ENCODE data around the gene SESN1. TPM values are rescaled to one million over a fixed set of nuclear protein-coding genes. Genes with fewer than 3 reads are reported as not detected.
"Not testable (repeated sequence)": the region's sequence is repeated elsewhere in the genome, so short reads cannot be mapped to it uniquely, and the experiment has no call there.

The SESN1 gene
- total RNA-seq, 1 donor from 2014 or later, result 13.2 TPM

DNA sequence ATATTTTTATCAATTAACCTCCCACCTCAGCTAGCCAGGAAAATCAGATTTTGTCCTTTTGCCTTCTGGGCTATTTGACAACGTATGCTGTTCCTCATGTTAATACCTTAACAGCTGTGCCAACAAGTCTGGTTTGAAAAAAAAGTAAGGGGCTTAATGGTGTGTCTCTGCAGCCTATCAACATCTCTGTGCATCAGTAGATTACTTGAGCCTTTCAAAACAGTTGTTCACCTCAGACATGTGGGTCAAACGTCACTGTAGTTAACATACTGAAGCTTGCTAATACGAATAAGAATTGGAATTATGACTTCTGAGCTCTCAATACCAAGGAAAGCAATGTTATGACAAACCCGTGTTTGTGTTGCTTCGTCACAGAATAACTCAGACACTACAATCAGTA lies 23.7 kb upstream of the SESN1 start:
- H3K27me3 Mint-ChIP-seq (ENCODE audit: unreplicated experiment), result no peaks in the 10 kb centered on the region
- peaks cover 21% of the 10 kb centered on the region for H3K4me1 Mint-ChIP-seq (ENCODE audit: unreplicated experiment)
- no peak overlapping the region for H3K4me3 Mint-ChIP-seq (ENCODE audit: unreplicated experiment)
- DNase-seq (ENCODE audit: extremely low spot score, unreplicated experiment), result no peak
- no peak overlapping the region for H3K27ac Mint-ChIP-seq (ENCODE audit: unreplicated experiment)
- no peaks in the 10 kb centered on the region for H3K9me3 Mint-ChIP-seq (ENCODE audit: unreplicated experiment)
- TF ChIP-seq, protein P1, sequence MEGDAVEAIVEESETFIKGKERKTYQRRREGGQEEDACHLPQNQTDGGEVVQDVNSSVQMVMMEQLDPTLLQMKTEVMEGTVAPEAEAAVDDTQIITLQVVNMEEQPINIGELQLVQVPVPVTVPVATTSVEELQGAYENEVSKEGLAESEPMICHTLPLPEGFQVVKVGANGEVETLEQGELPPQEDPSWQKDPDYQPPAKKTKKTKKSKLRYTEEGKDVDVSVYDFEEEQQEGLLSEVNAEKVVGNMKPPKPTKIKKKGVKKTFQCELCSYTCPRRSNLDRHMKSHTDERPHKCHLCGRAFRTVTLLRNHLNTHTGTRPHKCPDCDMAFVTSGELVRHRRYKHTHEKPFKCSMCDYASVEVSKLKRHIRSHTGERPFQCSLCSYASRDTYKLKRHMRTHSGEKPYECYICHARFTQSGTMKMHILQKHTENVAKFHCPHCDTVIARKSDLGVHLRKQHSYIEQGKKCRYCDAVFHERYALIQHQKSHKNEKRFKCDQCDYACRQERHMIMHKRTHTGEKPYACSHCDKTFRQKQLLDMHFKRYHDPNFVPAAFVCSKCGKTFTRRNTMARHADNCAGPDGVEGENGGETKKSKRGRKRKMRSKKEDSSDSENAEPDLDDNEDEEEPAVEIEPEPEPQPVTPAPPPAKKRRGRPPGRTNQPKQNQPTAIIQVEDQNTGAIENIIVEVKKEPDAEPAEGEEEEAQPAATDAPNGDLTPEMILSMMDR (IDR thresholded peaks at IDR 0.05), result no peak
- no peaks in the 10 kb centered on the region for H3K36me3 Mint-ChIP-seq (ENCODE audit: unreplicated experiment)

DNA sequence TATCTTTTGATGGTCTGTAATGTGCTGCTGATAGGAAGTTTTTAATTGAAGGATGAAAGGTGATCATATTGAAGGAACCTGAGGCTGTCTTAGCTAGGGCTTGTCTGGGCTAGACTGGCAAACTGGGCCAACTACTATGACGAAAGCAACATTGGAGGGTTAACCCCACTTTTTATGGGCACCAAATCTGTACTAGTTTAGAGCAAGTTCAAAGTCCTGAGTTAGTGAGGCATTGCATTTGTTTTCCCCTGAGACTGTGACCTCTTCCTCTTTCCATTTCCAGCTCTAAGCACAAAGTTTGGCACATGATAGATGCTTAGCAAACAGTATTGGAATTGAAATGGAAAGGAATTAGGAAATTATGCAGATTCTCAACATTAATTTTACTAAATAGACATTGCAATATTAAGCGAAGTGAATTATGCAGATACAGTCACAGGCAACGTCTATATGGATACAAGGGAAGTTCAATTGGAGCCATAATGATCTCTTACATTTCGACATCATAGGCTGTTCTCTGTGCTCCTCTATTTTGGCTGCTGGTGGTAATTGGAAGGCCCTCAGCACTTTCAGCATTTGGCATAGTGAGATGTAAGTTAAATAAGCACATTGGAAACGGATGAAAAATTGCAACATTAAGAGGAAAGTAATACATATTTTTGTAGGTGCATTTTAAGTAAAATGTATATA lies 22.8 kb upstream of the SESN1 start:
- DNase-seq (ENCODE audit: extremely low spot score, unreplicated experiment), result no peak

DNA sequence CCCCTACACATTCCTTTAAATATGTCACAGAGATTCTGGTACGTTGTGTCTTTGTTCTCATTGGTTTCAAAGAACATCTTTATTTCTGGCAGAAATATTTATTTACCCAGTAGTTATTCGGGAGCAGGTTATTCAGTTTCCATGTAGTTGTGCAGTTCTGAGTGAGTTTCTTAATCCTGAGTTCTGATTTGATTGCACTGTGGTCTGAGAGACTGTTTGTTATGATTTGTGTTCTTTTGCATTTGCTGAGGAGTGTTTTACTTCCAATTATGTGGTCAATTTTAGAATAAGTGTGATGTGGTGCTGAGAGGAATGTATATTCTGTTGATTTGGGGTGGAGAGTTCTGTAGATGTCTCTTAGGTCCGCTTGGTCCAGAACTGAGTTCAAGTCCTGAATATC lies 18.0 kb upstream of the SESN1 start:
- DNase-seq (ENCODE audit: extremely low spot score, unreplicated experiment); H3K4me1 Mint-ChIP-seq (ENCODE audit: unreplicated experiment); H3K9me3 Mint-ChIP-seq (ENCODE audit: unreplicated experiment); H3K27ac Mint-ChIP-seq (ENCODE audit: unreplicated experiment); H3K27me3 Mint-ChIP-seq (ENCODE audit: unreplicated experiment); H3K4me3 Mint-ChIP-seq (ENCODE audit: unreplicated experiment): not testable (repeated sequence)
- peaks cover 10% of the 10 kb centered on the region for H3K36me3 Mint-ChIP-seq (ENCODE audit: unreplicated experiment)

More for the DNA sequence above, 22.8 kb upstream of the SESN1 start:
- Mint-ChIP-seq H3K9me3 (ENCODE audit: unreplicated experiment) (no peaks in the 10 kb centered on the region), H3K36me3 (ENCODE audit: unreplicated experiment) (no peaks in the 10 kb centered on the region), H3K27me3 (ENCODE audit: unreplicated experiment) (no peaks in the 10 kb centered on the region), H3K4me3 (ENCODE audit: unreplicated experiment) (no peak overlapping the region), H3K4me1 (ENCODE audit: unreplicated experiment) (peaks cover 24% of the 10 kb centered on the region), H3K27ac (ENCODE audit: unreplicated experiment) (no peak overlapping the region)
- TF ChIP-seq, protein P1 (IDR thresholded peaks at IDR 0.05), result no peak

DNA sequence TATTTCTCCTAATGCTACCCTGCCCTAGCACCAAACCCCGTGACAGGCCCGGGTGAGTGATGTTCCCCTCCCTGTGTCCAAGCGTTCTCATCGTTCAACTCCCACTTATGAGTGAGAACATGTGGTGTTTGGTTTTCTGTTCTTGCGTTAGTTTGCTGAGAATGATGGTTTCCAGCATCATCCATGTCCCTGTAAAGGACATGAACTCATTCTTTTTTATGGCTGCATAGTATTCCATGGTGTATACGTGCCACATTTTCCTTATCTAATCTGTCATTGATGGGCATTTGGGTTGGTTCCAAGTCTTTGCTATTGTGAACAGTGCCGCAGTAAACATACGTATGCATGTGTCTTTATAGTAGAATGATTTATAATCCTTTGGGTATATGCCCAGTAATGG lies 15.0 kb upstream of the SESN1 start:
- H3K27ac Mint-ChIP-seq (ENCODE audit: unreplicated experiment); DNase-seq (ENCODE audit: extremely low spot score, unreplicated experiment); H3K4me1 Mint-ChIP-seq (ENCODE audit: unreplicated experiment); H3K9me3 Mint-ChIP-seq (ENCODE audit: unreplicated experiment); H3K27me3 Mint-ChIP-seq (ENCODE audit: unreplicated experiment); H3K4me3 Mint-ChIP-seq (ENCODE audit: unreplicated experiment): not testable (repeated sequence)
- H3K36me3 Mint-ChIP-seq (ENCODE audit: unreplicated experiment), result peaks cover 10% of the 10 kb centered on the region

DNA sequence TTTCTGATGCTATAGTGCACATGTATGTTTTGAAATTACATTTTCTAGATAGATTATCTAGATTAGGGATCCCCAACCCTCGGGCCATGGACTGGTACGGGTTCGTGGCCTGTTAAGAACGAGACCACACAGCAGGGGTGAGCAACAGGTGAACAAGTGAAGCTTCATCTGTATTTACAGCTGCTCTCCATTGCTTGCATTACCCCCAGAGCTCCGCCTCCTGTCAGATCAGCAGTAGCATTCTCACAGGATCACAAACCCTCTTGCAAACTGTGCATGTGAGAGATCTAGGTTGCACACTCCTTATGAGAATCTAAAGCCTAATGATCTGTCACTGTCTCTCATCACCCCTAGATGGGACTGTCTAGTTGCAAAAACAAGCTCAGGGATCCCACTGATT lies 11.0 kb upstream of the SESN1 start:
- Mint-ChIP-seq H3K27me3 (ENCODE audit: unreplicated experiment) (no peaks in the 10 kb centered on the region), H3K27ac (ENCODE audit: unreplicated experiment) (no peak overlapping the region), H3K36me3 (ENCODE audit: unreplicated experiment) (peaks cover 15% of the 10 kb centered on the region), H3K9me3 (ENCODE audit: unreplicated experiment) (no peaks in the 10 kb centered on the region), H3K4me1 (ENCODE audit: unreplicated experiment) (peaks cover 3% of the 10 kb centered on the region), H3K4me3 (ENCODE audit: unreplicated experiment) (no peak overlapping the region)
- TF ChIP-seq, protein P1 (IDR thresholded peaks at IDR 0.05), result no peak
- DNase-seq (ENCODE audit: extremely low spot score, unreplicated experiment), result no peak

DNA sequence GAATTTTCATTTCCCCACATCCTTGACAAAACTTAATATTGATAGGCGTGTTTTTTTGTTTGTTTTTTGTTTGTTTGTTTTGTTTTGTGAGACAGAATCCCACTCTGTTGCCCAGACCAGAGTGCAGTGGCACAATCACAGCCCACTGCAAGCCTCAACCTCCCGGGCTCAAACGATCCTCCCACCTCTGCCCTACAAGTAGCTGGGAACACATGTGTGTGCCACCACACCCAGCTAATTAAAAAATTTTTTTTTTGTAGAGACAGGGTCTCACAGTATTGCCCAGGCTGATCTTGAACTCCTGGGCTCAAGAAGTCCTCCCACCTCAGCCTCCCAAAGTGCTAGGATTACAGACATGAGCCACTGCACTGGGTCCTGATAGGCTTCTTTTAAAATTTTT lies 9.9 kb upstream of the SESN1 start:
- peaks cover 3% of the 10 kb centered on the region for H3K4me1 Mint-ChIP-seq (ENCODE audit: unreplicated experiment)
- DNase-seq (ENCODE audit: extremely low spot score, unreplicated experiment), result no peak
- H3K27ac Mint-ChIP-seq (ENCODE audit: unreplicated experiment), result no peak overlapping the region
- H3K9me3 Mint-ChIP-seq (ENCODE audit: unreplicated experiment), result no peaks in the 10 kb centered on the region
- no peaks in the 10 kb centered on the region for H3K27me3 Mint-ChIP-seq (ENCODE audit: unreplicated experiment)
- no peak overlapping the region for H3K4me3 Mint-ChIP-seq (ENCODE audit: unreplicated experiment)
- peaks cover 7% of the 10 kb centered on the region for H3K36me3 Mint-ChIP-seq (ENCODE audit: unreplicated experiment)
- TF ChIP-seq, protein P1 (IDR thresholded peaks at IDR 0.05), result no peak

Measured in osteocyte (in vitro differentiated cells).